Right lobe of liver (tissue), 4 donors: ENCODE data around the gene SYT17.

Experiments
- CTCF ChIP-seq, 4 donors: fragments of 200-600 bp in 3 of 4; fragments of 450-650 bp in 1 of 4; IDR thresholded peaks; one replicate each; pipeline versions ENCODE4 v1.5.1 to v1.8.0; 2016 to 2022; ENCODE audit warnings: antibody characterized with exemption in 4 of 4, mild to moderate bottlenecking in 2 of 4
- POLR2A ChIP-seq: fragments of 450-650 bp; IDR thresholded peaks from one replicate; pipeline ENCODE4 v1.6.1; 2017; ENCODE audit warnings: antibody characterized with exemption, mild to moderate bottlenecking
- donor health status: DM: no; HTN: no; CAD: no.
- donor health status: DM: no; HTN: no; CAD: no.
- donor health status: DM: no; HTN: yes; CAD: no.

GRCh38 chr16:19128454-19129200 lies 39.4 kb upstream of the SYT17 start:
- TF ChIP-seq CTCF (IDR thresholded peaks at IDR 0.05) (no peak), POLR2A (no peak)
